Epithelial cell of esophagus (primary cell): ENCODE data around the gene FGF12.

ENCODE experiments used
- DNase-seq: peaks from one replicate; pipeline ENCODE4 v3.0.0; 2010; ENCODE audit warnings: low read depth
- H3K4me3 ChIP-seq: 2 replicates; pipeline ENCODE4 v1.5.1; 2011; ENCODE audit warnings: mild to moderate bottlenecking, low read length, control low read depth
- CTCF ChIP-seq: IDR thresholded peaks from 2 replicates; pipeline ENCODE4 v1.5.1; 2011; ENCODE audit warnings: low read depth, mild to moderate bottlenecking, low read length, control low read depth, inconsistent platforms; ENCODE audit not compliant: insufficient read depth; ENCODE audit errors: missing control alignments

Gene FGF12

GRCh38 chr3:192122832-192123594 lies 604.3 kb downstream of the FGF12 start:
- no peak for TF ChIP-seq CTCF
- no peak overlapping the region for H3K4me3 ChIP-seq

GRCh38 chr3:192121923-192122322 lies 605.4 kb downstream of the FGF12 start:
- no peak for TF ChIP-seq CTCF
- no peak for DNase-seq
- no peak overlapping the region for H3K4me3 ChIP-seq

More at GRCh38 chr3:192122832-192123594, 604.3 kb downstream of the FGF12 start:
- peak; percentile 17 for DNase-seq

GRCh38 chr3:192108820-192109219 lies 618.5 kb downstream of the FGF12 start:
- no peak for TF ChIP-seq CTCF
- no peak for DNase-seq
- no peak overlapping the region for H3K4me3 ChIP-seq

GRCh38 chr3:192106543-192106942 lies 620.8 kb downstream of the FGF12 start:
- TF ChIP-seq CTCF: no peak
- DNase-seq: no peak
- no peak overlapping the region for H3K4me3 ChIP-seq

- peak; percentile 12 for DNase-seq
- H3K4me3 ChIP-seq: no peak overlapping the region
- TF ChIP-seq CTCF: no peak
These were observed 634.8 kb downstream of the FGF12 start for GRCh38 chr3:192092388-192093005.

GRCh38 chr3:192091831-192092230 lies 635.5 kb downstream of the FGF12 start:
- TF ChIP-seq CTCF: no peak
- peak; percentile 24 for DNase-seq
- H3K4me3 ChIP-seq: no peak overlapping the region

- peak; percentile 22 for TF ChIP-seq CTCF
- DNase-seq: peak; percentile 22
- H3K4me3 ChIP-seq: no peak overlapping the region
These were observed 636.8 kb downstream of the FGF12 start for GRCh38 chr3:192090586-192090985.
